GM23338 (cell line): ENCODE data around the gene AIRE. TPM values are rescaled to one million over a fixed set of nuclear protein-coding genes. Genes with fewer than 3 reads are reported as not detected.
"Not testable (repeated sequence)": the region's sequence is repeated elsewhere in the genome, so short reads cannot be mapped to it uniquely, and the experiment has no call there.

ENCODE experiments used
- ATAC-seq: fragments of 200-7000 bp; cut with Tn5 transposase; 3 replicates; pipeline ENCODE4 v1.9.1; 2020
- DNase-seq: peaks from one replicate; pipeline ENCODE4 v3.0.0-alpha.2; 2015; ENCODE audit warnings: low spot score
- H2AFZ ChIP-seq: fragments of 200-600 bp; sonication (generic); 2 replicates; pipeline ENCODE4 v1.8.0; 2016; ENCODE audit warnings: antibody characterized with exemption, mild to moderate bottlenecking, moderate library complexity
- H3F3A ChIP-seq: fragments of 200-600 bp; sonication (generic); replicated peaks from 2 replicates; pipeline ENCODE4 v1.8.0; 2017; ENCODE audit warnings: antibody characterized with exemption, mixed run types, low read depth
- H3K27ac ChIP-seq: fragments of 200-600 bp; sonication (generic); 2 replicates; pipeline ENCODE4 v1.6.1; 2016; ENCODE audit warnings: low read depth
- H3K27me3 ChIP-seq: fragments of 200-600 bp; sonication (generic); 2 replicates; pipeline ENCODE4 v1.8.0; 2016; ENCODE audit warnings: mild to moderate bottlenecking, mixed run types, moderate library complexity; ENCODE audit not compliant: insufficient read depth
- H3K36me3 ChIP-seq: fragments of 200-600 bp; sonication (generic); 2 replicates; pipeline ENCODE4 v1.8.0; 2016; ENCODE audit warnings: mild to moderate bottlenecking; ENCODE audit not compliant: insufficient read depth
- H3K4me1 ChIP-seq: fragments of 200-600 bp; sonication (generic); 2 replicates; pipeline ENCODE4 v1.8.0; 2016; ENCODE audit warnings: mild to moderate bottlenecking, moderate library complexity; ENCODE audit not compliant: insufficient read depth
- H3K4me2 ChIP-seq: fragments of 200-600 bp; sonication (generic); 2 replicates; pipeline ENCODE4 v1.7.1; 2017; ENCODE audit warnings: mixed run types
- H3K4me3 ChIP-seq: fragments of 200-600 bp; sonication (generic); 2 replicates; pipeline ENCODE4 v1.6.1; 2016; ENCODE audit warnings: mixed run types
- H3K79me2 ChIP-seq: fragments of 200-600 bp; sonication (generic); replicated peaks from 2 replicates; pipeline ENCODE4 v1.8.0; 2017; ENCODE audit warnings: mild to moderate bottlenecking; ENCODE audit not compliant: insufficient read depth
- H3K9me2 ChIP-seq: fragments of 200-600 bp; sonication (generic); 2 replicates; pipeline ENCODE4 v1.8.0; 2017; ENCODE audit not compliant: insufficient read depth
- H4K20me1 ChIP-seq: fragments of 200-600 bp; sonication (generic); replicated peaks from 2 replicates; pipeline ENCODE4 v1.8.0; 2017; ENCODE audit warnings: mild to moderate bottlenecking; ENCODE audit not compliant: insufficient read depth
- H3K27ac Mint-ChIP-seq: 2 replicates; pipeline ENCODE4 v1.8.0; 2020; ENCODE audit warnings: inconsistent platforms, mild to moderate bottlenecking, moderate library complexity, mixed read lengths
- H3K27me3 Mint-ChIP-seq: 3 replicates; pipeline ENCODE4 v1.8.0; 2022; ENCODE audit warnings: low read depth, mild to moderate bottlenecking, moderate library complexity, mixed read lengths, inconsistent platforms; ENCODE audit not compliant: insufficient read depth, poor library complexity
- H3K36me3 Mint-ChIP-seq: 3 replicates; pipeline ENCODE4 v1.8.0; 2021; ENCODE audit warnings: low read depth, mild to moderate bottlenecking, inconsistent platforms, moderate library complexity, mixed read lengths
- H3K4me1 Mint-ChIP-seq: 3 replicates; pipeline ENCODE4 v1.8.0; 2020; ENCODE audit warnings: mild to moderate bottlenecking, inconsistent platforms, mixed read lengths
- H3K4me3 Mint-ChIP-seq: 3 replicates; pipeline ENCODE4 v1.8.0; 2021; ENCODE audit warnings: moderate library complexity, mild to moderate bottlenecking, inconsistent platforms, mixed read lengths
- H3K9me3 Mint-ChIP-seq: 3 replicates; pipeline ENCODE4 v1.8.0; 2020; ENCODE audit warnings: moderate library complexity, mild to moderate bottlenecking, inconsistent platforms, mixed read lengths
- CREB1 ChIP-seq: fragments of 250-450 bp; sonication (Bioruptor Pico); IDR thresholded peaks from 2 replicates; pipeline ENCODE4 v1.5.0; 2020; ENCODE audit warnings: low read depth, mild to moderate bottlenecking, moderate library complexity
- EZH2 ChIP-seq: fragments of 200-600 bp; sonication (generic); IDR thresholded peaks from one replicate; pipeline ENCODE4 v1.8.0; 2017; ENCODE audit warnings: antibody characterized with exemption, mild to moderate bottlenecking, low read depth; ENCODE audit not compliant: unreplicated experiment
- EZH2phosphoT487 ChIP-seq: fragments of 200-600 bp; sonication (generic); IDR thresholded peaks from one replicate; pipeline ENCODE4 v1.8.1; 2018; ENCODE audit warnings: antibody characterized with exemption; ENCODE audit not compliant: unreplicated experiment
- JUNB ChIP-seq: IDR thresholded peaks from one replicate; pipeline ENCODE4 v1.6.1; 2016; ENCODE audit warnings: antibody characterized with exemption; ENCODE audit not compliant: unreplicated experiment
- NANOG ChIP-seq: IDR thresholded peaks from 2 replicates; pipeline ENCODE4 v1.6.1; 2016; ENCODE audit warnings: antibody characterized with exemption, borderline replicate concordance
- REST ChIP-seq: IDR thresholded peaks from one replicate; pipeline ENCODE4 v1.6.1; 2018; ENCODE audit warnings: antibody characterized with exemption; ENCODE audit not compliant: unreplicated experiment
- polyA plus RNA-seq: library from polyadenylated mRNA; unstranded; fragments of >200 nt; fragmentation: Nextera tagmentation; extraction: Ambion mirVana; gene quantifications from 2 replicates; pipeline ENCODE4 v1.2.1, GENCODE V29; 2016
- total RNA-seq: library from RNA; depleted of rRNA; stranded (reverse); fragments of >200 nt; shearing (Covaris generic); gene quantifications from 2 replicates; pipeline ENCODE4 v1.2.3, GENCODE V29; 2014
- TF ChIP-seq, protein P1 (sequence below): IDR thresholded peaks from 2 replicates; pipeline ENCODE4 v1.6.1; 2016; ENCODE audit warnings: antibody characterized with exemption
- TF ChIP-seq, protein P2 (sequence below): fragments of 250-450 bp; sonication (Bioruptor Pico); IDR thresholded peaks from 2 replicates; pipeline ENCODE4 v1.5.0; 2020; ENCODE audit warnings: mild to moderate bottlenecking, moderate library complexity

AIRE gene
- total and polyA plus RNA-seq, 2 experiments from 2014 or later: 0.10 TPM; not detected in 1

GRCh38 chr21:44282370-44282769, 3.3 kb upstream of the AIRE start:
- Mint-ChIP-seq H3K4me3 (no peak overlapping the region), H3K4me1 (peaks cover 16% of the 10 kb centered on the region), H3K36me3 (no peaks in the 10 kb centered on the region), H3K9me3 (no peaks in the 10 kb centered on the region), H3K27me3 (peaks cover 11% of the 10 kb centered on the region), H3K27ac (no peak overlapping the region)
- H3K79me2 ChIP-seq: no peaks in the 10 kb centered on the region
- DNase-seq (no peak), ATAC-seq (no peak)
- H3K4me2 ChIP-seq: no peak overlapping the region
- TF ChIP-seq EZH2 (no peak), REST (no peak), CREB1 (no peak), JUNB (no peak), NANOG (no peak), EZH2phosphoT487 (no peak)
- TF ChIP-seq, protein P1, sequence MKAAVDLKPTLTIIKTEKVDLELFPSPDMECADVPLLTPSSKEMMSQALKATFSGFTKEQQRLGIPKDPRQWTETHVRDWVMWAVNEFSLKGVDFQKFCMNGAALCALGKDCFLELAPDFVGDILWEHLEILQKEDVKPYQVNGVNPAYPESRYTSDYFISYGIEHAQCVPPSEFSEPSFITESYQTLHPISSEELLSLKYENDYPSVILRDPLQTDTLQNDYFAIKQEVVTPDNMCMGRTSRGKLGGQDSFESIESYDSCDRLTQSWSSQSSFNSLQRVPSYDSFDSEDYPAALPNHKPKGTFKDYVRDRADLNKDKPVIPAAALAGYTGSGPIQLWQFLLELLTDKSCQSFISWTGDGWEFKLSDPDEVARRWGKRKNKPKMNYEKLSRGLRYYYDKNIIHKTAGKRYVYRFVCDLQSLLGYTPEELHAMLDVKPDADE: no peak
- TF ChIP-seq, protein P2, sequence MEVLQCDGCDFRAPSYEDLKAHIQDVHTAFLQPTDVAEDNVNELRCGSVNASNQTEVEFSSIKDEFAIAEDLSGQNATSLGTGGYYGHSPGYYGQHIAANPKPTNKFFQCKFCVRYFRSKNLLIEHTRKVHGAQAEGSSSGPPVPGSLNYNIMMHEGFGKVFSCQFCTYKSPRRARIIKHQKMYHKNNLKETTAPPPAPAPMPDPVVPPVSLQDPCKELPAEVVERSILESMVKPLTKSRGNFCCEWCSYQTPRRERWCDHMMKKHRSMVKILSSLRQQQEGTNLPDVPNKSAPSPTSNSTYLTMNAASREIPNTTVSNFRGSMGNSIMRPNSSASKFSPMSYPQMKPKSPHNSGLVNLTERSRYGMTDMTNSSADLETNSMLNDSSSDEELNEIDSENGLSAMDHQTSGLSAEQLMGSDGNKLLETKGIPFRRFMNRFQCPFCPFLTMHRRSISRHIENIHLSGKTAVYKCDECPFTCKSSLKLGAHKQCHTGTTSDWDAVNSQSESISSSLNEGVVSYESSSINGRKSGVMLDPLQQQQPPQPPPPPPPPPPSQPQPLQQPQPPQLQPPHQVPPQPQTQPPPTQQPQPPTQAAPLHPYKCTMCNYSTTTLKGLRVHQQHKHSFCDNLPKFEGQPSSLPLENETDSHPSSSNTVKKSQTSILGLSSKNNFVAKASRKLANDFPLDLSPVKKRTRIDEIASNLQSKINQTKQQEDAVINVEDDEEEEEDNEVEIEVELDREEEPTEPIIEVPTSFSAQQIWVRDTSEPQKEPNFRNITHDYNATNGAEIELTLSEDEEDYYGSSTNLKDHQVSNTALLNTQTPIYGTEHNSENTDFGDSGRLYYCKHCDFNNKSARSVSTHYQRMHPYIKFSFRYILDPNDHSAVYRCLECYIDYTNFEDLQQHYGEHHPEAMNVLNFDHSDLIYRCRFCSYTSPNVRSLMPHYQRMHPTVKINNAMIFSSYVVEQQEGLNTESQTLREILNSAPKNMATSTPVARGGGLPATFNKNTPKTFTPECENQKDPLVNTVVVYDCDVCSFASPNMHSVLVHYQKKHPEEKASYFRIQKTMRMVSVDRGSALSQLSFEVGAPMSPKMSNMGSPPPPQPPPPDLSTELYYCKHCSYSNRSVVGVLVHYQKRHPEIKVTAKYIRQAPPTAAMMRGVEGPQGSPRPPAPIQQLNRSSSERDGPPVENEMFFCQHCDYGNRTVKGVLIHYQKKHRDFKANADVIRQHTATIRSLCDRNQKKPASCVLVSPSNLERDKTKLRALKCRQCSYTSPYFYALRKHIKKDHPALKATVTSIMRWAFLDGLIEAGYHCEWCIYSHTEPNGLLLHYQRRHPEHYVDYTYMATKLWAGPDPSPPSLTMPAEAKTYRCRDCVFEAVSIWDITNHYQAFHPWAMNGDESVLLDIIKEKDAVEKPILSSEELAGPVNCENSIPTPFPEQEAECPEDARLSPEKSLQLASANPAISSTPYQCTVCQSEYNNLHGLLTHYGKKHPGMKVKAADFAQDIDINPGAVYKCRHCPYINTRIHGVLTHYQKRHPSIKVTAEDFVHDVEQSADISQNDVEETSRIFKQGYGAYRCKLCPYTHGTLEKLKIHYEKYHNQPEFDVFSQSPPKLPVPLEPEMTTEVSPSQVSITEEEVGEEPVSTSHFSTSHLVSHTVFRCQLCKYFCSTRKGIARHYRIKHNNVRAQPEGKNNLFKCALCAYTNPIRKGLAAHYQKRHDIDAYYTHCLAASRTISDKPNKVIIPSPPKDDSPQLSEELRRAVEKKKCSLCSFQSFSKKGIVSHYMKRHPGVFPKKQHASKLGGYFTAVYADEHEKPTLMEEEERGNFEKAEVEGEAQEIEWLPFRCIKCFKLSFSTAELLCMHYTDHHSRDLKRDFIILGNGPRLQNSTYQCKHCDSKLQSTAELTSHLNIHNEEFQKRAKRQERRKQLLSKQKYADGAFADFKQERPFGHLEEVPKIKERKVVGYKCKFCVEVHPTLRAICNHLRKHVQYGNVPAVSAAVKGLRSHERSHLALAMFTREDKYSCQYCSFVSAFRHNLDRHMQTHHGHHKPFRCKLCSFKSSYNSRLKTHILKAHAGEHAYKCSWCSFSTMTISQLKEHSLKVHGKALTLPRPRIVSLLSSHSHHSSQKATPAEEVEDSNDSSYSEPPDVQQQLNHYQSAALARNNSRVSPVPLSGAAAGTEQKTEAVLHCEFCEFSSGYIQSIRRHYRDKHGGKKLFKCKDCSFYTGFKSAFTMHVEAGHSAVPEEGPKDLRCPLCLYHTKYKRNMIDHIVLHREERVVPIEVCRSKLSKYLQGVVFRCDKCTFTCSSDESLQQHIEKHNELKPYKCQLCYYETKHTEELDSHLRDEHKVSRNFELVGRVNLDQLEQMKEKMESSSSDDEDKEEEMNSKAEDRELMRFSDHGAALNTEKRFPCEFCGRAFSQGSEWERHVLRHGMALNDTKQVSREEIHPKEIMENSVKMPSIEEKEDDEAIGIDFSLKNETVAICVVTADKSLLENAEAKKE (CRISPR knock-in tag): no peak
- H3K4me3 ChIP-seq: no peak overlapping the region
- no peaks in the 10 kb centered on the region for H4K20me1 ChIP-seq
- H3K27ac ChIP-seq: no peak overlapping the region
- H3K36me3 ChIP-seq: no peaks in the 10 kb centered on the region
- no peaks in the 10 kb centered on the region for H3K9me2 ChIP-seq
- no peaks in the 10 kb centered on the region for H3F3A ChIP-seq
- H3K27me3 ChIP-seq: peaks cover 11% of the 10 kb centered on the region; the same call in 1 of the 2 replicates
- H3K4me1 ChIP-seq: peaks cover 5% of the 10 kb centered on the region
- H2AFZ ChIP-seq: no peak overlapping the region; the same call in 1 of the 2 replicates

- not testable (repeated sequence) for H3K27me3 Mint-ChIP-seq, H3F3A ChIP-seq, H3K27ac ChIP-seq, H3K79me2 ChIP-seq, H3K27ac Mint-ChIP-seq, H4K20me1 ChIP-seq, H3K4me3 Mint-ChIP-seq, DNase-seq, H3K9me3 Mint-ChIP-seq, H3K36me3 Mint-ChIP-seq, H3K4me3 ChIP-seq, ATAC-seq, H3K36me3 ChIP-seq, H3K4me2 ChIP-seq, H3K9me2 ChIP-seq, H3K4me1 ChIP-seq
- H3K4me1 Mint-ChIP-seq: peaks cover 16% of the 10 kb centered on the region
- H2AFZ ChIP-seq: 0 out of 2 replicates have a peak overlapping the region, but pooled peaks have one; percentile 23
- H3K27me3 ChIP-seq: peaks cover 11% of the 10 kb centered on the region; the same call in 1 of the 2 replicates
Observed at GRCh38 chr21:44283211-44283785, 2.4 kb upstream of the AIRE start.
